ENCODE results near the gene TLE2. TPM values are rescaled to one million over a fixed set of nuclear protein-coding genes. Genes with fewer than 3 reads are reported as not detected.

TLE2 gene
- total RNA-seq, 1 donor from 2014 or later = 6.3 TPM

Other genes starting within 250 kb of the TLE2 start
- 32.4 TPM for gene SGTA, start 246.0 kb downstream of the TLE2 start, total RNA-seq
- 50.3 TPM for gene THOP1, start 243.8 kb downstream of the TLE2 start, total RNA-seq
- 2.7 TPM for gene ZNF554, start 209.4 kb downstream of the TLE2 start, total RNA-seq
- gene ZNF555, start 187.8 kb downstream of the TLE2 start, total RNA-seq = 1.7 TPM
- 0.60 TPM for gene ZNF556, start 161.9 kb downstream of the TLE2 start, total RNA-seq
- 4.7 TPM for gene ZNF57, start 128.4 kb downstream of the TLE2 start, total RNA-seq
- gene ZNF77, start 84.3 kb downstream of the TLE2 start, total RNA-seq = 2.4 TPM
- gene TLE6, start 51.7 kb downstream of the TLE2 start, total RNA-seq = 0.40 TPM
- 238 TPM for gene TLE5, start 33.2 kb upstream of the TLE2 start, total RNA-seq
- gene GNA11, start 65.1 kb upstream of the TLE2 start, total RNA-seq = 24.2 TPM
- gene GNA15, start 106.8 kb upstream of the TLE2 start, total RNA-seq = 105 TPM
- gene S1PR4, start 149.5 kb upstream of the TLE2 start, total RNA-seq = 1.1 TPM
- gene NCLN, start 156.7 kb upstream of the TLE2 start, total RNA-seq = 37.5 TPM
- not detected for gene CELF5, start 195.4 kb upstream of the TLE2 start, total RNA-seq